ENCODE results near the gene NET1. TPM values are rescaled to one million over a fixed set of nuclear protein-coding genes. Genes with fewer than 3 reads are reported as not detected.

The NET1 gene, protein sequence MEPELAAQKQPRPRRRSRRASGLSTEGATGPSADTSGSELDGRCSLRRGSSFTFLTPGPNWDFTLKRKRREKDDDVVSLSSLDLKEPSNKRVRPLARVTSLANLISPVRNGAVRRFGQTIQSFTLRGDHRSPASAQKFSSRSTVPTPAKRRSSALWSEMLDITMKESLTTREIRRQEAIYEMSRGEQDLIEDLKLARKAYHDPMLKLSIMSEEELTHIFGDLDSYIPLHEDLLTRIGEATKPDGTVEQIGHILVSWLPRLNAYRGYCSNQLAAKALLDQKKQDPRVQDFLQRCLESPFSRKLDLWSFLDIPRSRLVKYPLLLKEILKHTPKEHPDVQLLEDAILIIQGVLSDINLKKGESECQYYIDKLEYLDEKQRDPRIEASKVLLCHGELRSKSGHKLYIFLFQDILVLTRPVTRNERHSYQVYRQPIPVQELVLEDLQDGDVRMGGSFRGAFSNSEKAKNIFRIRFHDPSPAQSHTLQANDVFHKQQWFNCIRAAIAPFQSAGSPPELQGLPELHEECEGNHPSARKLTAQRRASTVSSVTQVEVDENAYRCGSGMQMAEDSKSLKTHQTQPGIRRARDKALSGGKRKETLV
- total RNA-seq: 100 to 1,000 TPM in 1 of 4 donors, 10 to 100 TPM in 3; 64.3 to 124 (median 77.2) TPM

DNA sequence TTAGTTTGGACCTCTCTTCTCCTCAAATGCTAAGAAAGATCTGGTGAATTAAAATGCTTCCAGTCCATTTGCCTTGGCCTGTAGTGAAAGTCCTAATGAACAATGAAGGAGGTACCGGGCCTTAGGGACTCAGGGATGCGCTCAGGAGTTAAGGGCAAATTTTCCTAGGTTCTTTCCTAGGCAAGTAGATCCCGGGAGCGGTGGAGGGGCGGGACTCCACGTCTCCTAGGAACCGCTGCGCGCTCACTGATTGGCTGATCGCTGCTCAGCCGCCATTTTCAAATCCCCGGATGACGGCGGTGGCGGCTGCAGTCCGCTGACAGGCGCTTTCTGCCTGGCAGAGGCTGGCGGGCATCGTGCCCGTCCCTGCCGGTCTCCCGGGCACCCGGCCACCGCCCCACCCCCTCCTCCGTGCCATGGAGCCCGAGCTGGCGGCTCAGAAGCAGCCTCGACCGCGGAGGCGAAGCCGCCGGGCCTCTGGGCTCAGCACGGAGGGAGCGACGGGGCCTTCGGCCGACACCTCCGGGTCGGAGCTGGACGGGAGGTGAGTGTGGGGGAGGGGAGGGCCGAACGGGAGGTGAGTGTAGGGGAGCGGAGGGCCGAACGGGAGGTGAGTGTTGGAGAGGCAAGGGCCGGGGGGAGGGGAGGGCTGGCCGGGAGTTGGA, at the start of gene NET1:
Gene NET1, plus strand, starts transcription at position 281 of the 665 bp plus-strand sequence. Its CDS starts 136 bp downstream, at position 417.
- DNase-seq (ENCODE audit: low spot score in 2 of 2): peak; percentile 85 to 97
- peak within 1 kb of the TSS; percentile 72 for H3K4me3 ChIP-seq (ENCODE audit: low read depth, poor library complexity, severe bottlenecking)
- intact Hi-C loops (cut with DNase I; ENCODE audit: low total_unique reads): no loop called here
- WGBS, 2 donors: 0 to 1% methylated on average over 28 to 47 of the region's 48 CpGs
- TF ChIP-seq POLR2A (IDR thresholded peaks at IDR 0.05): no peak

DNA sequence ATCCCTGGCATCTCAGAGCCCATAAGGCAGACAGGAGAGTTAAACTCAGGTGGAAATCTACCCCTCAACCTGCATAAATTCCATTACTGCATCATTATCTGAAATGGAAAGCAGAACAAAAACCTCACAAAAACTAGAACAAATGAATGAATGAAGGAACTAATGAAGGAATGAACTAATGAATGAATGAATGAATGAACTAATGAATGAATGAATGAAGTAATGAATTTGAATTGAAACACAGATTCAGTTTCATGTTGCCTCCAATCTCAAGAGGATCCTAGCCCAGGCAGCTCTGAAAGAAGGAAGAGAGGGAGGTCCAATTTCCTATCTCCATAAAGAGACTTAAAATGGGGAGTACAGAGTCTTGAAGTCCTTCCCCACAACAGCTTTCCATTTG, 49.5 kb upstream of the NET1 start:
- no peak for TF ChIP-seq POLR2A (IDR thresholded peaks at IDR 0.05)
- TF ChIP-seq, protein P1, sequence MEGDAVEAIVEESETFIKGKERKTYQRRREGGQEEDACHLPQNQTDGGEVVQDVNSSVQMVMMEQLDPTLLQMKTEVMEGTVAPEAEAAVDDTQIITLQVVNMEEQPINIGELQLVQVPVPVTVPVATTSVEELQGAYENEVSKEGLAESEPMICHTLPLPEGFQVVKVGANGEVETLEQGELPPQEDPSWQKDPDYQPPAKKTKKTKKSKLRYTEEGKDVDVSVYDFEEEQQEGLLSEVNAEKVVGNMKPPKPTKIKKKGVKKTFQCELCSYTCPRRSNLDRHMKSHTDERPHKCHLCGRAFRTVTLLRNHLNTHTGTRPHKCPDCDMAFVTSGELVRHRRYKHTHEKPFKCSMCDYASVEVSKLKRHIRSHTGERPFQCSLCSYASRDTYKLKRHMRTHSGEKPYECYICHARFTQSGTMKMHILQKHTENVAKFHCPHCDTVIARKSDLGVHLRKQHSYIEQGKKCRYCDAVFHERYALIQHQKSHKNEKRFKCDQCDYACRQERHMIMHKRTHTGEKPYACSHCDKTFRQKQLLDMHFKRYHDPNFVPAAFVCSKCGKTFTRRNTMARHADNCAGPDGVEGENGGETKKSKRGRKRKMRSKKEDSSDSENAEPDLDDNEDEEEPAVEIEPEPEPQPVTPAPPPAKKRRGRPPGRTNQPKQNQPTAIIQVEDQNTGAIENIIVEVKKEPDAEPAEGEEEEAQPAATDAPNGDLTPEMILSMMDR (IDR thresholded peaks at IDR 0.05): no peak
- intact Hi-C loops (cut with DNase I; ENCODE audit: low total_unique reads): no loop called here
- no peak for DNase-seq (ENCODE audit: low spot score in 2 of 2)
- no peak overlapping the region for H3K4me3 ChIP-seq (ENCODE audit: low read depth, poor library complexity, severe bottlenecking)

DNA sequence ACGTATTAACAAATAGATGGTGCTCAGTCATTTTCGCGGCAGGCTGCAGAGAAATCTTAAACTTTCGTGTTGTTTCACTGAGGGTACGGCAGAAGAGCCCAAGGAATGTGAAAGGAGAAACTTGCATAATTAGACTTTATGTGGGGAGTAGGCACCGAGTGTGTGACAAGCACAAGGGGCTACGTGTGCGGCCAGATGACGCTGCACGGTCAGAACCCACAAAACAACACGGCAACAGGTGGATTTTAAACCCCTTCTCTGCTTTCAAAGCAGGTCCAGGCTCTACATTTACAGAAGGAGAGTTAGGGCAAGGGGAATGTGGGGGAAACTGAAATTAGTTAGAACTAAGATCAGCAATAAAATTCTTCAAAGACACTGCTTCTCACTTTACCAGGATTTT, 48.0 kb upstream of the NET1 start:
- intact Hi-C loops (cut with DNase I; ENCODE audit: low total_unique reads): no loop called here
- 80 to 85% methylated on average over 11 of the region's 11 CpGs for WGBS, 2 donors
- no peak overlapping the region for H3K4me3 ChIP-seq (ENCODE audit: low read depth, poor library complexity, severe bottlenecking)
- TF ChIP-seq POLR2A (IDR thresholded peaks at IDR 0.05): no peak
- TF ChIP-seq, protein P1 (IDR thresholded peaks at IDR 0.05): no peak
- DNase-seq (ENCODE audit: low spot score in 2 of 2): no peak

DNA sequence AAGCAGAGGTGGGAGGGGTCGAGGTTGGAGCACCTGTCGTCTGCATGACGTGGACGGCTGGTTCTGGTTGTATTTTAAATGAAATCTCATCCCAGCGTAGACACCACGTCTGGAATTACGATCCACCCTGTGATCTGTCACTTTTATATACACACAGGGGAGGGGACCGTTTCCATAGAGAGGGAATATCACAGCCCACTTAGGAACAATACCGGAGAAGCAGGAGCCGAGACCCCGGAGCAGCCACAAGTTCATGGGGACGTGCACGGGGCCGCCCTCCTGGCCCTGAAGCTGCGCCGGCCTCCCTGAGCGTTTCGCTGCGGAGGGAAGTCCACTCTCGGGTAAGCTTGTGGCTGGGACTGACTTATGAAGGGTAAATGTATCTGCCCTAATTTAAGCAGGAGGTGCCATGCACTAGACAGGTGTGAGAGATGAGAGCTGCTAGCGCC, 47.4 kb upstream of the NET1 start, which contains the start of gene UCN3:
Gene UCN3, plus strand, starts transcription at position 77 of the 449 bp plus-strand sequence. CDS start 8,755 bp downstream, outside the sequence.
- H3K4me3 ChIP-seq (ENCODE audit: low read depth, poor library complexity, severe bottlenecking): no peak within 1 kb of the TSS
- DNase-seq (ENCODE audit: low spot score in 2 of 2): no peak
- WGBS, 2 donors: 65 to 72% methylated on average over 21 of the region's 21 CpGs
- intact Hi-C loops (cut with DNase I; ENCODE audit: low total_unique reads): no loop called here
- TF ChIP-seq POLR2A (IDR thresholded peaks at IDR 0.05): no peak
- TF ChIP-seq, protein P1 (IDR thresholded peaks at IDR 0.05): no peak

DNA sequence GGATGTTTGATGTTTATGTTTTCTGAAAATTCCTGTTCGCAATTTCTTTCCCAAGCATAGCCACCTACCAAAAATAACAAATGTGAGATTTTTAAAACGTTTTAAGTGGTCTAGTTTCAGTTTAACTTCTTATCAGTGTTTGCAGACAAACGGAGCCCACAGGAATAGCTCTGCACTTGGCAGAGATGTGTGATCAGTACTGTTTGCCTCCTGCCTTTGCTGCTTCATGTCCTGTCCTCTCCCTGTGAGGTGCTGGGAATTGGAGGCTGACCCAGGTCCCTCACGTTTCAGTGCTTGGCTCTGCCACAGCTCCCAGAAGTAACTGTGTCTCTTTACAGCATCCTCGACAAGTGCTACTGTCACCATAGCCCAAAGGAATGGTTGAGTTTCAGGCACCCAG, 46.4 kb upstream of the NET1 start:
- no peak for TF ChIP-seq POLR2A (IDR thresholded peaks at IDR 0.05)
- TF ChIP-seq, protein P1 (IDR thresholded peaks at IDR 0.05): no peak

More for the DNA sequence above, 46.4 kb upstream of the NET1 start:
- intact Hi-C loops (cut with DNase I; ENCODE audit: low total_unique reads): no loop called here
- no peak for DNase-seq (ENCODE audit: low spot score in 2 of 2)
- no peak overlapping the region for H3K4me3 ChIP-seq (ENCODE audit: low read depth, poor library complexity, severe bottlenecking)
- WGBS, 2 donors: 44 to 47% methylated on average over 5 of the region's 5 CpGs

Measured in lower leg skin (tissue), 4 donors.